Smooth muscle cell (in vitro differentiated cells): ENCODE measurements around the gene BPTF. TPM values are rescaled to one million over a fixed set of nuclear protein-coding genes. Genes with fewer than 3 reads are reported as not detected.
"Not testable (repeated sequence)": the region's sequence is repeated elsewhere in the genome, so short reads cannot be mapped to it uniquely, and the experiment has no call there.

Experiments used
- DNase-seq: peaks from one replicate; lab custom pipeline; 2025; ENCODE audit not compliant: unreplicated experiment; lab: John Stamatoyannopoulos, UW
- H2AFZ ChIP-seq: fragments of 200-600 bp; sonication (generic); 2 replicates; pipeline ENCODE4 v1.6.0; 2016; ENCODE audit warnings: antibody characterized with exemption, low read depth, mild to moderate bottlenecking
- H3F3A ChIP-seq: fragments of 200-600 bp; sonication (generic); 2 replicates; pipeline ENCODE4 v1.6.0; 2017; ENCODE audit warnings: antibody characterized with exemption, low read depth
- H3K27ac ChIP-seq: fragments of 200-600 bp; sonication (generic); 2 replicates; pipeline ENCODE4 v1.5.1; 2016; ENCODE audit warnings: low read depth, mild to moderate bottlenecking
- H3K27me3 ChIP-seq: fragments of 200-600 bp; sonication (generic); 2 replicates; pipeline ENCODE4 v1.6.1; 2016; ENCODE audit warnings: low read depth, mild to moderate bottlenecking
- H3K36me3 ChIP-seq: fragments of 200-600 bp; sonication (generic); 2 replicates; pipeline ENCODE4 v1.5.1; 2016; ENCODE audit warnings: low read depth
- H3K4me1 ChIP-seq: fragments of 200-600 bp; sonication (generic); 2 replicates; pipeline ENCODE4 v1.5.1; 2016; ENCODE audit warnings: low read depth
- H3K4me2 ChIP-seq: fragments of 200-600 bp; sonication (generic); 2 replicates; pipeline ENCODE4 v1.6.0; 2016; ENCODE audit warnings: mild to moderate bottlenecking
- H3K4me3 ChIP-seq: fragments of 200-600 bp; sonication (generic); 2 replicates; pipeline ENCODE4 v1.5.1; 2016; ENCODE audit warnings: mild to moderate bottlenecking
- H3K79me2 ChIP-seq: fragments of 200-600 bp; sonication (generic); 2 replicates; pipeline ENCODE4 v1.6.0; 2016; ENCODE audit warnings: low read depth, mild to moderate bottlenecking
- H3K9ac ChIP-seq: fragments of 200-600 bp; sonication (generic); 2 replicates; pipeline ENCODE4 v1.6.0; 2016; ENCODE audit warnings: low read depth
- H3K9me3 ChIP-seq: fragments of 200-600 bp; sonication (generic); replicated peaks from 2 replicates; pipeline ENCODE4 v1.5.1; 2016; ENCODE audit warnings: low read depth
- H4K20me1 ChIP-seq: fragments of 200-600 bp; sonication (generic); 2 replicates; pipeline ENCODE4 v1.6.0; 2016; ENCODE audit warnings: low read depth
- CTCF ChIP-seq: fragments of 200-600 bp; sonication (generic); IDR thresholded peaks from 2 replicates; pipeline ENCODE4 v1.5.1; 2017; ENCODE audit warnings: borderline replicate concordance, mild to moderate bottlenecking, antibody characterized with exemption; ENCODE audit not compliant: insufficient read depth, poor library complexity, severe bottlenecking
- WGBS: methylation state at CpG from one replicate; pipeline ENCODE4 v1.1.7; 2016; ENCODE audit warnings: low lambda C conversion rate; 5-methylcytosine and 5-hydroxymethylcytosine counted together
- polyA plus RNA-seq: library from polyadenylated mRNA; unstranded; fragments of >200 nt; fragmentation: Nextera tagmentation; extraction: Ambion mirVana; gene quantifications from 2 replicates; pipeline ENCODE4 v1.2.1, GENCODE V29; 2016
- total RNA-seq: library from RNA; depleted of rRNA; stranded (reverse); fragments of >200 nt; gene quantifications from 2 replicates; pipeline ENCODE4 v1.2.3, GENCODE V29; 2014

BPTF gene
- total and polyA plus RNA-seq, 2 experiments from 2014 or later: 26.8 to 51.2 TPM

GRCh38 chr17:68015081-68015723 is 189.9 kb downstream of the BPTF start:
- 90% methylated on average over 11 of the region's 11 CpGs for WGBS
- Histone ChIP-seq H3K4me3 (no peak overlapping the region), H3K9ac (no peak overlapping the region), H2AFZ (no peak overlapping the region), H3K4me2 (no peak overlapping the region), H3K27me3 (no peaks in the 10 kb centered on the region), H3K4me1 (peaks cover under 1% of the 10 kb centered on the region), H3K79me2 (no peaks in the 10 kb centered on the region), H4K20me1 (no peaks in the 10 kb centered on the region), H3F3A (peaks cover 1% of the 10 kb centered on the region), H3K9me3 (no peaks in the 10 kb centered on the region), H3K36me3 (no peaks in the 10 kb centered on the region), H3K27ac (no peak overlapping the region)
- no peak for TF ChIP-seq CTCF
- no peak for DNase-seq

GRCh38 chr17:68016838-68017237 is 191.5 kb downstream of the BPTF start:
- no peaks in the 10 kb centered on the region for H3K79me2 ChIP-seq
- no peak overlapping the region for H3K27ac ChIP-seq
- H3K9ac ChIP-seq: no peak overlapping the region
- peaks cover 4% of the 10 kb centered on the region for H3F3A ChIP-seq
- H3K4me1 ChIP-seq: peaks cover 7% of the 10 kb centered on the region
- no peaks in the 10 kb centered on the region for H3K9me3 ChIP-seq
- no peaks in the 10 kb centered on the region for H3K36me3 ChIP-seq
- TF ChIP-seq CTCF: no peak
- H4K20me1 ChIP-seq: no peaks in the 10 kb centered on the region
- no peak overlapping the region for H2AFZ ChIP-seq
- no peaks in the 10 kb centered on the region for H3K27me3 ChIP-seq
- no peak for DNase-seq
- no peak overlapping the region for H3K4me2 ChIP-seq
- whole genome bisulfite sequencing: 97% methylated on average over 2 of the region's 2 CpGs
- H3K4me3 ChIP-seq: no peak overlapping the region

GRCh38 chr17:68018493-68018892 is 193.2 kb downstream of the BPTF start:
- H3K79me2 ChIP-seq, H3K4me2 ChIP-seq, H4K20me1 ChIP-seq, H3K36me3 ChIP-seq, H2AFZ ChIP-seq, H3K4me3 ChIP-seq, H3K27me3 ChIP-seq, H3K9ac ChIP-seq, DNase-seq, H3K9me3 ChIP-seq, H3K4me1 ChIP-seq, H3F3A ChIP-seq, H3K27ac ChIP-seq: not testable (repeated sequence)
- WGBS: 98% methylated on average over 21 of the region's 21 CpGs

- H4K20me1 ChIP-seq: no peaks in the 10 kb centered on the region
- H3K9ac ChIP-seq: no peak overlapping the region
- WGBS: 82% methylated on average over 9 of the region's 9 CpGs
- peak overlapping the region; percentile 23 for H3K4me2 ChIP-seq
- H3K79me2 ChIP-seq: no peaks in the 10 kb centered on the region
- peaks cover 4% of the 10 kb centered on the region for H3F3A ChIP-seq
- no peaks in the 10 kb centered on the region for H3K9me3 ChIP-seq
- no peaks in the 10 kb centered on the region for H3K27me3 ChIP-seq
- no peaks in the 10 kb centered on the region for H3K36me3 ChIP-seq
- no peak for DNase-seq
- H3K4me3 ChIP-seq: peak overlapping the region; percentile 67
- TF ChIP-seq CTCF: no peak
- H2AFZ ChIP-seq: no peak overlapping the region
- peaks cover 7% of the 10 kb centered on the region for H3K4me1 ChIP-seq
- no peak overlapping the region for H3K27ac ChIP-seq
Measured at GRCh38 chr17:68019336-68019674, 194.0 kb downstream of the BPTF start.
